Natural killer cell (primary cell): ENCODE results near the gene IP6K3. TPM values are rescaled to one million over a fixed set of nuclear protein-coding genes. Genes with fewer than 3 reads are reported as not detected.

ENCODE experiments used
- ATAC-seq, 3 donors: fragments of 150-1000 bp in 2 of 3; fragments of 200-7000 bp in 1 of 3; cut with Tn5 transposase; 1 replicate in 1 of 3; 2 replicates in 2 of 3; pipeline ENCODE4 v1.10.0; 2021; ENCODE audit warnings: mild to moderate bottlenecking in 2 of 3, moderate library complexity in 2 of 3
- DNase-seq, 2 donors: peaks; one replicate each; pipeline versions ENCODE4 v3.0.0 to v3.0.0-alpha.2; 2013 to 2021; ENCODE audit warnings: mixed read lengths in 1 of 2
- H3K27ac ChIP-seq: one replicate; pipeline ENCODE4 v1.5.1; 2013; ENCODE audit warnings: mild to moderate bottlenecking, low read length
- H3K27me3 ChIP-seq: one replicate; pipeline ENCODE4 v1.6.1; 2013; ENCODE audit warnings: low read length; ENCODE audit not compliant: control insufficient read depth, insufficient read depth
- H3K36me3 ChIP-seq: one replicate; pipeline ENCODE4 v1.6.1; 2013; ENCODE audit warnings: low read length; ENCODE audit not compliant: control insufficient read depth, insufficient read depth
- H3K4me1 ChIP-seq: one replicate; pipeline ENCODE4 v1.6.1; 2013; ENCODE audit warnings: low read length; ENCODE audit not compliant: control insufficient read depth, insufficient read depth
- H3K4me3 ChIP-seq: one replicate; pipeline ENCODE4 v1.5.1; 2013; ENCODE audit warnings: low read length
- H3K9me3 ChIP-seq: one replicate; pipeline ENCODE4 v1.6.1; 2013; ENCODE audit warnings: low read length; ENCODE audit not compliant: control insufficient read depth, insufficient read depth
- H3K27ac Mint-ChIP-seq, 2 donors: one replicate each; pipeline ENCODE4 v1.8.0; 2022; ENCODE audit warnings: mild to moderate bottlenecking in 2 of 2, mixed read lengths in 2 of 2, moderate library complexity in 1 of 2
- H3K27me3 Mint-ChIP-seq, 2 donors: one replicate each; pipeline ENCODE4 v1.8.0; 2022; ENCODE audit warnings: low read depth in 2 of 2, mixed read lengths in 2 of 2
- H3K36me3 Mint-ChIP-seq: one replicate; pipeline ENCODE4 v1.8.0; 2022; ENCODE audit warnings: mixed read lengths
- H3K4me1 Mint-ChIP-seq, 2 donors: one replicate each; pipeline ENCODE4 v1.8.0; 2022; ENCODE audit warnings: mixed read lengths in 2 of 2
- H3K4me3 Mint-ChIP-seq: one replicate; pipeline ENCODE4 v1.8.0; 2022; ENCODE audit warnings: mild to moderate bottlenecking, moderate library complexity, mixed read lengths
- H3K9me3 Mint-ChIP-seq, 2 donors: one replicate each; pipeline ENCODE4 v1.8.0; 2022; ENCODE audit warnings: mixed read lengths in 2 of 2
- WGBS: methylation state at CpG from one replicate; pipeline ENCODE4 v1.1.7; 2013; ENCODE audit warnings: missing lambda C conversion rate; ENCODE audit not compliant: insufficient coverage; 5-methylcytosine and 5-hydroxymethylcytosine counted together
- intact Hi-C: fragments of 100-400 bp; cut with micrococcal nuclease; formaldehyde crosslinking; loops from one replicate; pipeline ENCODE4 v1.14.2; 2022
- total RNA-seq, 4 donors: library from RNA; stranded (reverse); fragments of 120-200 nt in 1 of 4; gene quantifications; one replicate each; pipeline versions ENCODE4 v1.2.3 to v1.2.4, GENCODE V29; 2013 to 2022
- TF ChIP-seq, protein P1 (sequence below): fragments of 200-600 bp; IDR thresholded peaks from one replicate; pipeline ENCODE4 v1.8.0; 2022; ENCODE audit warnings: antibody characterized with exemption

Gene IP6K3
- total RNA-seq, 3 donors from 2014 or later (not counting 1 experiment from before 2014, with no cell fraction given) = not detected

DNA sequence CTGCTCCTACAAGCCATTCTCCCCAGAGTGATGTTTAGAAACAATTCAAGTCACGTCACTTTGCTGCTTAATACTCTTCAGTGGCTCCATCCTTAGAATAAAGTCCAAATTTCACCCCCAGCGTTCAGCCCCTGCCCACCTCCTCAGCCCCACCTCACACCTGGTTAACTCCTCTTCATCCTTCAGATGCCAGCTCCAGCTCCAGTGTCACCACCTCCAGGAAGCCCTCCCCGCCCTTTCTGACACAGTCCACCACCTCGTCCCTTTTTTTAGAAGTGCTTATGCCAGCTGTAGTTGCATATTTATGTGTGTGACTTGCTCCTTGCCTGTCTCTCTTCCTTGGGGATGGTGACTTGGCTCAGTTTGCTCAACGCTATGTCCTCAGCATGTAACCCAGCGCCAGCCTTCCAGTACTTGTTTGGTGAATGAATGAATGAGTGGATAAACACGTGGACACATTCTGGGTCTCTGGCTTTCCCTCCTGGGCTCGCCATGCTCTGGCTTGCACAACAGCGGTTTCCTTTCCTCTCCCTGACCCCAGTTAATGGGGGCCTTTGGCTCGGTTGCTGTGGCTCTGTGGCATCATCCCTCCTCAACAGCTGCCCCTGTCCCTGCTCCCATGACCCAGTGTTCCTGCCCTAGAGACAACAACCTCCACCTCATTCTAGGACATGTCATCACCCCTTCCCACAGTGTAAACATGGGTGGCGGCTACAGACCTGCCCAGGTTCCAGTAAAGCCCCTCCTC lies 3.7 kb upstream of the IP6K3 start:
- Histone ChIP-seq H3K9me3 (no peaks in the 10 kb centered on the region), H3K36me3 (no peaks in the 10 kb centered on the region), H3K27me3 (no peaks in the 10 kb centered on the region), H3K4me1 (no peaks in the 10 kb centered on the region), H3K27ac (no peak overlapping the region), H3K4me3 (no peak overlapping the region)
- TF ChIP-seq, protein P1, sequence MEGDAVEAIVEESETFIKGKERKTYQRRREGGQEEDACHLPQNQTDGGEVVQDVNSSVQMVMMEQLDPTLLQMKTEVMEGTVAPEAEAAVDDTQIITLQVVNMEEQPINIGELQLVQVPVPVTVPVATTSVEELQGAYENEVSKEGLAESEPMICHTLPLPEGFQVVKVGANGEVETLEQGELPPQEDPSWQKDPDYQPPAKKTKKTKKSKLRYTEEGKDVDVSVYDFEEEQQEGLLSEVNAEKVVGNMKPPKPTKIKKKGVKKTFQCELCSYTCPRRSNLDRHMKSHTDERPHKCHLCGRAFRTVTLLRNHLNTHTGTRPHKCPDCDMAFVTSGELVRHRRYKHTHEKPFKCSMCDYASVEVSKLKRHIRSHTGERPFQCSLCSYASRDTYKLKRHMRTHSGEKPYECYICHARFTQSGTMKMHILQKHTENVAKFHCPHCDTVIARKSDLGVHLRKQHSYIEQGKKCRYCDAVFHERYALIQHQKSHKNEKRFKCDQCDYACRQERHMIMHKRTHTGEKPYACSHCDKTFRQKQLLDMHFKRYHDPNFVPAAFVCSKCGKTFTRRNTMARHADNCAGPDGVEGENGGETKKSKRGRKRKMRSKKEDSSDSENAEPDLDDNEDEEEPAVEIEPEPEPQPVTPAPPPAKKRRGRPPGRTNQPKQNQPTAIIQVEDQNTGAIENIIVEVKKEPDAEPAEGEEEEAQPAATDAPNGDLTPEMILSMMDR = no peak
- 70% methylated on average over 10 of the region's 11 CpGs for WGBS
- Mint-ChIP-seq H3K4me3 (no peak overlapping the region), H3K9me3 (no peaks in the 10 kb centered on the region), H3K36me3 (no peaks in the 10 kb centered on the region), H3K27me3 (peaks cover 0 to 3% of the 10 kb centered on the region in 2 donors), H3K4me1 (no peaks in the 10 kb centered on the region), H3K27ac (no peak overlapping the region)
- ATAC-seq (no peak), DNase-seq (no peak)
- intact Hi-C loops = no loop called here

DNA sequence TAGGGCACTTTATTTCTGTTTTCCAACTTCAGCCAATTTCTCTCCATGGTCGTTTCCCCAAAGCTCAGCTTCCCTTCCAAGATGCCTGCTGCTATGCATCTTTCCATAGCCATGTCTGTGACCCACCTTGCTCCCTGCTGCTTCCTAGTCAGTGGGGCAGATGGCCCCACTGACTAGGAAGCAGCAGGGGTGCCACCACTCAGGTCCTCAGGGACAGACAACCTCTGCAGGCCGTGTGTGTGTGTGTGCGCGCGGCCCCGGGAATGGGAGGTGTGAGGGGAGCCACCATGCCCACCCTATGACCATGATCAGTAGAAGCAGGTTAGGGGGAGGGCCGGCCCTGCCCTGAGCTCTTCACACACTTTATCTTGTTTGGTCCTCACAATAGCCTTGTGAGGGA lies 2.7 kb upstream of the IP6K3 start:
- Mint-ChIP-seq H3K4me3 (no peak overlapping the region), H3K9me3 (no peaks in the 10 kb centered on the region), H3K27me3 (peaks cover 0 to 3% of the 10 kb centered on the region in 2 donors), H3K4me1 (peaks cover under 1% of the 10 kb centered on the region in 2 donors), H3K36me3 (no peaks in the 10 kb centered on the region), H3K27ac (no peak overlapping the region)
- intact Hi-C loops = no loop called here
- Histone ChIP-seq H3K27me3 (no peaks in the 10 kb centered on the region), H3K27ac (no peak overlapping the region), H3K9me3 (no peaks in the 10 kb centered on the region), H3K36me3 (no peaks in the 10 kb centered on the region), H3K4me3 (no peak overlapping the region), H3K4me1 (no peaks in the 10 kb centered on the region)
- no peak for ATAC-seq
- TF ChIP-seq, protein P1 = no peak
- WGBS = 83% methylated on average over 7 of the region's 7 CpGs
- DNase-seq = no peak

DNA sequence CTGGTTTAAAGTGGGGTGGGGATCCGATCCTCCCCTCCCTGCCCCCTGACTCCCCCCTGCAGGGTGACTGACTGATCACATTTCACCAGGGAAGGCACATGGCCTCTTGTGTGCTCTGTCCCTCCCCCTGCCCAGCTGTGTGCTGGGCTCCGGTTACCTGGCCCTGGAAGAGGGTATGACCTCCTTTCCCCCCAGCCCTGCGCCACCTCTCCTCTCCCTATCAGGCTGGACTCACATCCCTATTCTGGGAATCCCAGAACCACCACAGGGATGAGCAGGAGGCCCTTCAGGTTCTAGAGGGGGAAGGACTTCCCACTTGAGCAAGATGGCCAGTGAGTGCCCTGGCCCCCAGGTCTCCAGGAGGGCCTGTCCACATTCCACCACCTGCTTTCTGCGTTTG lies 2.1 kb upstream of the IP6K3 start:
- Mint-ChIP-seq H3K4me1 (peaks cover 5% of the 10 kb centered on the region in 2 donors), H3K4me3 (no peak overlapping the region), H3K27me3 (peaks cover 0 to 3% of the 10 kb centered on the region in 2 donors), H3K9me3 (no peaks in the 10 kb centered on the region), H3K27ac (no peak overlapping the region), H3K36me3 (no peaks in the 10 kb centered on the region)
- DNase-seq (no peak), ATAC-seq (no peak)
- Histone ChIP-seq H3K27ac (no peak overlapping the region), H3K27me3 (no peaks in the 10 kb centered on the region), H3K36me3 (no peaks in the 10 kb centered on the region), H3K4me3 (no peak overlapping the region), H3K4me1 (no peaks in the 10 kb centered on the region), H3K9me3 (no peaks in the 10 kb centered on the region)
- WGBS = 87% methylated on average over 4 of the region's 4 CpGs
- TF ChIP-seq, protein P1 = no peak
- intact Hi-C loops = no loop called here

DNA sequence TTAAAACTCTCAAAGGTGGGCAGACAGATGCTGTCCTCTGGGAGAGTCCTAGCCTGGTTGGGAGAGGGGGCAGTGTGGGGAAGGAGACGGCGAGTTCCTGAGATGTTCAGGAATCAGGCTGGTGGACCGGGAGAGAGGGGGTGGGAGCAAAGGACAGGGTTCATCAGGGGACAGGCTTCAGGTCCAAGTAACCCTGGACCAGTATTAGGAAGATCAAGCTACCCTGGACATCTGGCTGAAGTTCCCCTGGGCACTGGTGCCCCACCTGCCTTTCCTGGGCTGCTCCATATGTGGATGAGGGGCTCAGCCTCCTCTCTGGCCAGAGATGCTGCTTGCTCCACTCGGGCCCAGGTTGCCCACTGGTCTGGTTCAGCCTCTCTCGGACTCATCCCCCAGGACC lies 1.1 kb upstream of the IP6K3 start:
- ATAC-seq = no peak
- no peak overlapping the region for H3K4me3 ChIP-seq
- Mint-ChIP-seq H3K4me1 (peaks cover 5% of the 10 kb centered on the region in 2 donors), H3K4me3 (no peak overlapping the region), H3K9me3 (no peaks in the 10 kb centered on the region), H3K36me3 (no peaks in the 10 kb centered on the region), H3K27me3 (peaks cover 3 to 6% of the 10 kb centered on the region in 2 donors), H3K27ac (no peak overlapping the region)
- H3K27me3 ChIP-seq = no peaks in the 10 kb centered on the region
- no peak overlapping the region for H3K27ac ChIP-seq
- no peak for DNase-seq
- no peaks in the 10 kb centered on the region for H3K9me3 ChIP-seq
- TF ChIP-seq, protein P1 = no peak
- no peaks in the 10 kb centered on the region for H3K36me3 ChIP-seq
- no peaks in the 10 kb centered on the region for H3K4me1 ChIP-seq
- intact Hi-C loops = no loop called here
- WGBS = 94% methylated on average over 5 of the region's 5 CpGs
